GM18505 (cell line): ENCODE data around the gene ZBTB14.

ENCODE experiments used
- ATAC-seq: cut with Tn5 transposase; IDR thresholded peaks from one replicate; pipeline ENCODE4 v1.9.1; 2021; ENCODE audit not compliant: unreplicated experiment
- POLR2A ChIP-seq: IDR thresholded peaks from 4 replicates; pipeline ENCODE4 v1.6.1; 2011; ENCODE audit warnings: borderline replicate concordance; ENCODE audit not compliant: insufficient read depth, insufficient read length; ENCODE audit errors: extremely low read depth

Gene ZBTB14

DNA sequence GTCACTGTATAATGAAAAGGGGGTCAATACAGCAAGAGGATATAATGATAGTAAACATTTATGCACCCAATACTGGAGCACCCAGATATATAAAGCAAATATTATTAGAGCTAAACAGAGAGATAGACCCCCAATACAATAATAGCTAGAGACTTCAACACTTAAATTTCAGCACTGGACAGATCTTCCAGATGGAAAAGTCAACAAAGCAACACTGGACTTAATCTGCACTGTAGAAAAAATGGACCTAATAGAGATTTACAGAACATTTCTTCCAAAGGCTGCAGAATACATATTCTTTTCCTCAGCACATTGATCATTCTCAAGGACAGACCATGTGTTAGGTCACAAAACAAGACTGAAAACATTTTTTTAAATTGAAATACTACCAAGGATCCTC, 26.7 kb downstream of the ZBTB14 start:
- no peak for TF ChIP-seq POLR2A
- no peak for ATAC-seq

GRCh38 chr18:5266721-5267120, 28.8 kb downstream of the ZBTB14 start:
- TF ChIP-seq POLR2A: no peak
- no peak for ATAC-seq

DNA sequence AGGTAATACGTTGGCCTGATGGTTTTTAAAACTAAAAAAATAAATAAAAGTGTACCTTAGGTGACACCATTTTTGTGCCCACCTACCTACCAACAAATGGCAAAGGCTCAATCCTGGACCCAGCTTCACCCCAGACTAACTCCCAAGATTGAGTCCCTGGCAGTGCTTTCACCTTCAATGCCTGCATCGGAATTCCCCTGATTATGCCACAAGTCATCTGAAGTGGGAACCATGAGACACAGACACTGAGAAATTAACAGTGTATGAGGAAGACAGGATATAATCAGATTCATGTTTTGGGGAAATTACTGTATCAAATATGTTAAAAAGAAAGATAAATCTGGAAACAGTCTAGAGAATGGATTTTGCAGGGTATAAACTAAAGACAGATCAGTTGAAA, 41.6 kb downstream of the ZBTB14 start:
- ATAC-seq: no peak
- TF ChIP-seq POLR2A: no peak

DNA sequence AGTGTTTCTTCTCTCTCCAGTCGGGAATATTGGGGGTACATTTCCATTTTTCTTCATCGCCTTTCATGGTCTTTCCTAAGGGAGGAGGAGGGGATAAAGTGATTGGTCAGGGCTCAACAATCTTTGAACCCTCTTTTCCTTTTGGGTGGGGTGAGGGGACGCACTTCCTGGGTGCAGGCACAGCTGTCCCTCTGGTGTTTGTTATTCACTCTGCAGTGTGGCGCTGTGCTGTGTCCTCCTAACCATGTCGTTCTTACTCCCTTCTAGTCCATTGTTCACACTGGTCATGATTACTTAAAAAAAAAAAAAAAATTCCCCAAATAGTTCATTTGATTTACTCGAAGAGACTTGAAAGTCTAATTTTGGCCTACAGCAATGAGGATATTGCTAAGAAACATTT, 44.4 kb downstream of the ZBTB14 start:
- ATAC-seq: no peak
- no peak for TF ChIP-seq POLR2A

GRCh38 chr18:5250603-5251002, 44.9 kb downstream of the ZBTB14 start:
- ATAC-seq: no peak
- TF ChIP-seq POLR2A: no peak

GRCh38 chr18:5244941-5245340, 50.6 kb downstream of the ZBTB14 start:
- no peak for ATAC-seq

DNA sequence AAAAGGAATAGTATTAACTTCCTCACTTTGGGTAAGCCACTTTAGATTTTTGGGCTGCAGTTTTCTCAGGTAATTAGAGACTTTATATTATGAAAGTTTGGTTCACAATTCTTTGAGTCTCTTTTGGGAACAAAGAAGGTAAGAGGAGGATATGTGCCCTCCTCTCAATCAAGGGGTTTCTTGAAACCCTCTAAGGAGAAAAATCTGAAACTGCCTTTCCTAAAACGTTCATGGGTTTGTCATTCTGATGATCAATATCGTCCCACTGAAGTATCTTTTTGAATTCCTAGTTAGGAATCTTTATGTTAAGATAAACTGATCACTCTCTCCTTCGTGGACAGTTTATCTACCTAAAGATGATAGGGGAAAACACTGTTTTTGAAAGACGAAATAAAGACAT, 56.1 kb downstream of the ZBTB14 start:
- ATAC-seq: no peak
- no peak for TF ChIP-seq POLR2A

More at GRCh38 chr18:5244941-5245340, 50.6 kb downstream of the ZBTB14 start:
- no peak for TF ChIP-seq POLR2A
